H9 (cell line): ENCODE data around the gene KRT71. TPM values are rescaled to one million over a fixed set of nuclear protein-coding genes. Genes with fewer than 3 reads are reported as not detected.

Experiments
- DNase-seq: peaks from one replicate; pipeline ENCODE4 v3.0.0-alpha.2; 2017
- H2AFZ ChIP-seq: one replicate; pipeline ENCODE4 v1.6.1; 2013; ENCODE audit warnings: mild to moderate bottlenecking, low read length, control low read depth, moderate library complexity
- H2AK5ac ChIP-seq: 2 replicates; pipeline ENCODE4 v1.6.1; 2013; ENCODE audit warnings: low read length, control low read depth, mixed read lengths; ENCODE audit not compliant: insufficient read length
- H2BK120ac ChIP-seq: one replicate; pipeline ENCODE4 v1.6.1; 2013; ENCODE audit warnings: low read depth, mild to moderate bottlenecking, low read length, control low read depth, inconsistent platforms; ENCODE audit not compliant: poor library complexity, severe bottlenecking
- H2BK12ac ChIP-seq: 2 replicates; pipeline ENCODE4 v1.6.1; 2013; ENCODE audit warnings: low read length, control low read depth, mixed read lengths, low read depth; ENCODE audit not compliant: insufficient read length
- H2BK15ac ChIP-seq: 2 replicates; pipeline ENCODE4 v1.6.1; 2013; ENCODE audit warnings: low read depth, low read length, control low read depth
- H2BK20ac ChIP-seq: one replicate; pipeline ENCODE4 v1.6.1; 2013; ENCODE audit warnings: low read depth, mild to moderate bottlenecking, low read length, control low read depth, inconsistent platforms; ENCODE audit not compliant: poor library complexity, severe bottlenecking
- H2BK5ac ChIP-seq: 2 replicates; pipeline ENCODE4 v1.6.1; 2013; ENCODE audit warnings: low read length, control low read depth, mixed read lengths; ENCODE audit not compliant: insufficient read length
- H3K14ac ChIP-seq: 2 replicates; pipeline ENCODE4 v1.6.1; 2013; ENCODE audit warnings: low read length, control low read depth; ENCODE audit not compliant: insufficient read depth
- H3K18ac ChIP-seq: 2 replicates; pipeline ENCODE4 v1.6.1; 2013; ENCODE audit warnings: low read depth, mild to moderate bottlenecking, mixed read lengths, low read length, control low read depth; ENCODE audit not compliant: insufficient read length
- H3K23ac ChIP-seq: 2 replicates; pipeline ENCODE4 v1.6.1; 2013; ENCODE audit warnings: low read length, control low read depth, mixed read lengths, low read depth; ENCODE audit not compliant: insufficient read length
- H3K23me2 ChIP-seq: 2 replicates; pipeline ENCODE4 v1.6.1; 2013; ENCODE audit warnings: low read depth, mild to moderate bottlenecking, mixed read lengths, low read length, control low read depth; ENCODE audit not compliant: insufficient read length, poor library complexity, severe bottlenecking
- H3K27ac ChIP-seq: 2 replicates; pipeline ENCODE4 v1.5.1; 2013; ENCODE audit warnings: low read length, control low read depth, mixed read lengths, low read depth; ENCODE audit not compliant: insufficient read length
- H3K27me3 ChIP-seq: 2 replicates; pipeline ENCODE4 v1.6.1; 2013; ENCODE audit warnings: low read length, control low read depth, inconsistent platforms; ENCODE audit not compliant: insufficient read depth
- H3K4ac ChIP-seq: 2 replicates; pipeline ENCODE4 v1.6.1; 2013; ENCODE audit warnings: low read depth, mild to moderate bottlenecking, control low read depth, inconsistent platforms, low read length, moderate library complexity
- H3K4me1 ChIP-seq: 2 replicates; pipeline ENCODE4 v1.6.1; 2013; ENCODE audit warnings: low read length, control low read depth, inconsistent platforms; ENCODE audit not compliant: insufficient read depth
- H3K4me2 ChIP-seq: 2 replicates; pipeline ENCODE4 v1.6.1; 2013; ENCODE audit warnings: low read length, control low read depth, mixed read lengths; ENCODE audit not compliant: insufficient read length, insufficient read depth
- H3K56ac ChIP-seq: 2 replicates; pipeline ENCODE4 v1.6.1; 2013; ENCODE audit warnings: low read depth, mild to moderate bottlenecking, mixed read lengths, low read length, control low read depth; ENCODE audit not compliant: insufficient read length
- H3K79me1 ChIP-seq: 2 replicates; pipeline ENCODE4 v1.6.1; 2013; ENCODE audit warnings: low read depth, mild to moderate bottlenecking, moderate library complexity, low read length, control low read depth, inconsistent platforms; ENCODE audit not compliant: insufficient read depth, poor library complexity, severe bottlenecking
- H3K79me2 ChIP-seq: 2 replicates; pipeline ENCODE4 v1.6.1; 2013; ENCODE audit warnings: low read length, control low read depth, inconsistent platforms; ENCODE audit not compliant: insufficient read depth
- H3K9ac ChIP-seq: 2 replicates; pipeline ENCODE4 v1.6.1; 2013; ENCODE audit warnings: low read length, control low read depth, mixed read lengths; ENCODE audit not compliant: insufficient read length; ENCODE audit errors: extremely low read depth
- H3K9me3 ChIP-seq: one replicate; pipeline ENCODE4 v1.6.1; 2013; ENCODE audit warnings: low read depth, low read length, inconsistent platforms; ENCODE audit not compliant: control insufficient read depth
- H3T11ph ChIP-seq: one replicate; pipeline ENCODE4 v1.6.1; 2013; ENCODE audit warnings: mild to moderate bottlenecking, low read length, control low read depth, inconsistent platforms
- H4K20me1 ChIP-seq: one replicate; pipeline ENCODE4 v1.6.1; 2013; ENCODE audit not compliant: control insufficient read depth, insufficient read length, insufficient read depth
- H4K5ac ChIP-seq: 2 replicates; pipeline ENCODE4 v1.6.1; 2013; ENCODE audit warnings: low read depth, mild to moderate bottlenecking, mixed read lengths, low read length, control low read depth; ENCODE audit not compliant: insufficient read length
- H4K8ac ChIP-seq: replicated peaks from 2 replicates; pipeline ENCODE4 v1.6.1; 2013; ENCODE audit warnings: low read length, control low read depth, mixed read lengths, low read depth; ENCODE audit not compliant: insufficient read length
- H4K91ac ChIP-seq: 2 replicates; pipeline ENCODE4 v1.6.1; 2013; ENCODE audit warnings: low read depth, mild to moderate bottlenecking, moderate library complexity, mixed read lengths, low read length, control low read depth; ENCODE audit not compliant: insufficient read length
- H3K27ac Mint-ChIP-seq, 3 experiments: 2 replicates in 2 of 3; 3 replicates in 1 of 3; pipeline ENCODE4 v1.8.0; 2020 to 2021; ENCODE audit warnings: mixed read lengths in 3 of 3, mild to moderate bottlenecking in 1 of 3, moderate library complexity in 1 of 3
- H3K27me3 Mint-ChIP-seq: 2 replicates; pipeline ENCODE4 v1.8.0; 2021; ENCODE audit warnings: low read depth, mild to moderate bottlenecking, moderate library complexity, mixed read lengths
- H3K36me3 Mint-ChIP-seq, 3 experiments: 2 replicates in 2 of 3; 3 replicates in 1 of 3; pipeline ENCODE4 v1.8.0; 2020 to 2021; ENCODE audit warnings: low read depth in 3 of 3, mixed read lengths in 3 of 3; ENCODE audit not compliant: insufficient read depth in 1 of 3
- H3K4me1 Mint-ChIP-seq, 2 experiments: 2 replicates each; pipeline ENCODE4 v1.8.0; 2020; ENCODE audit warnings: mixed read lengths in 2 of 2
- H3K4me3 Mint-ChIP-seq, 2 experiments: 2 replicates in 1 of 2; 3 replicates in 1 of 2; pipeline ENCODE4 v1.8.0; 2020 to 2021; ENCODE audit warnings: mild to moderate bottlenecking in 2 of 2, mixed read lengths in 2 of 2, moderate library complexity in 1 of 2
- H3K9me3 Mint-ChIP-seq, 2 experiments: 2 replicates in 1 of 2; 3 replicates in 1 of 2; pipeline ENCODE4 v1.8.0; 2020; ENCODE audit warnings: mild to moderate bottlenecking in 2 of 2, mixed read lengths in 2 of 2, moderate library complexity in 1 of 2
- CTCF ChIP-seq: fragments of 200-600 bp; sonication (generic); conservative IDR thresholded peaks from 3 replicates; pipeline ENCODE4 v1.8.0; 2021; ENCODE audit warnings: antibody characterized with exemption, mild to moderate bottlenecking
- WGBS: extraction: QIAGEN DNeasy Blood & Tissue Kit; methylation state at CpG from one replicate; pipeline ENCODE4 v1.1.7; 2013; ENCODE audit warnings: missing lambda C conversion rate, low lambda C conversion rate, mixed read lengths; ENCODE audit not compliant: insufficient read length; ENCODE audit errors: extremely low coverage; 5-methylcytosine and 5-hydroxymethylcytosine counted together
- total RNA-seq: library from RNA; stranded (reverse); gene quantifications from 2 replicates; pipeline ENCODE4 v1.2.1, GENCODE V29; 2021

KRT71 gene
- total RNA-seq, 1 experiment from 2014 or later, result not detected

GRCh38 chr12:52530905-52531304 lies 22.0 kb downstream of the KRT71 start:
- Histone ChIP-seq H3K79me1 (no peaks in the 10 kb centered on the region), H2BK12ac (no peak overlapping the region), H3K4me2 (no peak overlapping the region), H4K5ac (no peak overlapping the region), H4K8ac (no peak overlapping the region), H3K56ac (no peak overlapping the region), H2BK15ac (no peak overlapping the region), H3K27me3 (no peaks in the 10 kb centered on the region; the same call in 1 of the 2 replicates), H3K27ac (no peak overlapping the region), H2AK5ac (no peak overlapping the region), H3K9me3 (no peaks in the 10 kb centered on the region), H2BK5ac (no peak overlapping the region), H2BK120ac (no peak overlapping the region), H3K18ac (no peak overlapping the region), H3K4me1 (no peaks in the 10 kb centered on the region), H2AFZ (no peak overlapping the region), H3K23me2 (no peaks in the 10 kb centered on the region), H3K14ac (no peak overlapping the region), H3K9ac (no peak overlapping the region), H3K79me2 (no peaks in the 10 kb centered on the region), H2BK20ac (no peak overlapping the region), H3T11ph (no peak overlapping the region), H3K4ac (no peak overlapping the region), H4K20me1 (no peaks in the 10 kb centered on the region), H3K23ac (no peak overlapping the region), H4K91ac (no peak overlapping the region)
- no peak overlapping the region for H3K4me3 Mint-ChIP-seq
- 0 out of 4 replicates have a peak, but pooled peaks cover 0 to 2% of the 10 kb centered on the region in 2 experiments for H3K4me1 Mint-ChIP-seq
- H3K27me3 Mint-ChIP-seq, result peaks cover 6% of the 10 kb centered on the region
- H3K9me3 Mint-ChIP-seq, result no peaks in the 10 kb centered on the region
- TF ChIP-seq CTCF, result no peak
- no CpG with 5 or more reads among the region's 2 CpGs for WGBS
- no peak overlapping the region for H3K27ac Mint-ChIP-seq
- no peaks in the 10 kb centered on the region for H3K36me3 Mint-ChIP-seq
- no peak for DNase-seq
